HepG2 (cell line): ENCODE results near the gene RGP1. TPM values are rescaled to one million over a fixed set of nuclear protein-coding genes. Genes with fewer than 3 reads are reported as not detected.

Experiments
- CSRNP2 ChIP-seq: sonication (generic); formaldehyde crosslinking; conservative IDR thresholded peaks from 2 replicates; pipeline ENCODE4 v1.8.0; 2022; ENCODE audit warnings: low read depth, missing genetic modification reagents
- HMG20A ChIP-seq: IDR thresholded peaks from 2 replicates; pipeline ENCODE4 v1.6.1; 2016; ENCODE audit warnings: borderline replicate concordance
- PREB ChIP-seq: sonication (generic); formaldehyde crosslinking; IDR thresholded peaks from 2 replicates; pipeline ENCODE4 v1.4.0; 2020; ENCODE audit warnings: missing genetic modification reagents
- SNAPC5 ChIP-seq: sonication (generic); formaldehyde crosslinking; IDR thresholded peaks from 2 replicates; pipeline ENCODE4 v1.8.1; 2023; ENCODE audit warnings: mild to moderate bottlenecking, missing genetic modification reagents, borderline replicate concordance
- ZNF318 ChIP-seq: sonication (generic); formaldehyde crosslinking; IDR thresholded peaks from 2 replicates; pipeline ENCODE4 v1.4.0; 2020; ENCODE audit warnings: mild to moderate bottlenecking, missing genetic modification reagents
- polyA plus RNA-seq, 8 experiments: library from polyadenylated mRNA; depleted of rRNA in 3 of 8; stranded (reverse) in 7 of 8; unstranded in 1 of 8; fragments of >200 nt; fragmentation: Illumina TruSeq in 4 of 8; extraction: Trizol in 4 of 8; gene quantifications; 2 replicates each; pipeline versions ENCODE4 v1.2.1 to v1.2.3, GENCODE V29; 2011 to 2016; ENCODE audit warnings: low read depth in 4 of 8, missing spikeins in 1 of 8, mixed read lengths in 1 of 8; ENCODE audit not compliant: insufficient read depth in 1 of 8
- total RNA-seq, 5 experiments: library from RNA; depleted of rRNA; stranded (reverse); fragments of >200 nt; fragmentation: Illumina TruSeq; extraction: Trizol; gene quantifications; 2 replicates each; pipeline ENCODE4 v1.2.3, GENCODE V29; 2016; ENCODE audit warnings: low read depth in 1 of 5

Gene RGP1
- total and polyA plus RNA-seq, 2 of the 13 experiments (the other 11 are each of a cell fraction or from before 2014, with no cell fraction given), result 12.7 to 21.0 TPM

- no peak for TF ChIP-seq CSRNP2 (CRISPR knock-in tag)
- no peak for TF ChIP-seq HMG20A (CRISPR knock-in tag)
- no peak for TF ChIP-seq ZNF318 (CRISPR knock-in tag)
- TF ChIP-seq SNAPC5, result no peak
- TF ChIP-seq PREB, result no peak
Measured at GRCh38 chr9:35766997-35767396, 17.9 kb downstream of the RGP1 start (continued).
